ENCODE results near the gene GRK7. TPM values are rescaled to one million over a fixed set of nuclear protein-coding genes. Genes with fewer than 3 reads are reported as not detected.

Gene GRK7
- total RNA-seq: 0.16 TPM
- 0.05 TPM for polyA plus RNA-seq

- no peaks in the 10 kb centered on the region for H3K36me3 ChIP-seq (ENCODE audit: insufficient read depth)
- no peak within 1 kb of the TSS for H3K4me3 ChIP-seq (ENCODE audit: low read depth, low read length)
- H3K4me1 ChIP-seq (ENCODE audit: insufficient read depth): no peaks in the 10 kb centered on the region
- 92% methylated on average over 9 of the region's 9 CpGs for WGBS
- no peak within 1 kb of the TSS for H3K27ac ChIP-seq (ENCODE audit: low read depth)
- DNase-seq (ENCODE audit: extremely low spot score): no peak
Observed at GRCh38 chr3:141763088-141763750, at the start of gene GRK7. Gene GRK7, plus strand, starts transcription at chr3:141763408. Its CDS starts 14,877 bp downstream, at chr3:141778285.

GRCh38 chr3:141714671-141715070 lies 48.5 kb upstream of the GRK7 start:
- 94% methylated on average over 1 of the region's 1 CpG for WGBS
- H3K36me3 ChIP-seq (ENCODE audit: insufficient read depth): no peaks in the 10 kb centered on the region
- H3K27ac ChIP-seq (ENCODE audit: low read depth): no peak overlapping the region
- H3K4me1 ChIP-seq (ENCODE audit: insufficient read depth): no peaks in the 10 kb centered on the region
- H3K4me3 ChIP-seq (ENCODE audit: low read depth, low read length): no peak overlapping the region
- DNase-seq (ENCODE audit: extremely low spot score): no peak

GRCh38 chr3:141722081-141722480 lies 41.1 kb upstream of the GRK7 start:
- H3K36me3 ChIP-seq (ENCODE audit: insufficient read depth): no peaks in the 10 kb centered on the region
- no peaks in the 10 kb centered on the region for H3K4me1 ChIP-seq (ENCODE audit: insufficient read depth)
- 95% methylated on average over 2 of the region's 2 CpGs for WGBS
- DNase-seq (ENCODE audit: extremely low spot score): no peak
- H3K27ac ChIP-seq (ENCODE audit: low read depth): no peak overlapping the region
- H3K4me3 ChIP-seq (ENCODE audit: low read depth, low read length): no peak overlapping the region

- no peak overlapping the region for H3K27ac ChIP-seq (ENCODE audit: low read depth)
- 88% methylated on average over 2 of the region's 2 CpGs for WGBS
- no peak for DNase-seq (ENCODE audit: extremely low spot score)
Observed at GRCh38 chr3:141722648-141723047, 40.6 kb upstream of the GRK7 start.

GRCh38 chr3:141723255-141723654 lies 40.0 kb upstream of the GRK7 start:
- H3K4me3 ChIP-seq (ENCODE audit: low read depth, low read length): no peak overlapping the region
- H3K27ac ChIP-seq (ENCODE audit: low read depth): no peak overlapping the region
- H3K4me1 ChIP-seq (ENCODE audit: insufficient read depth): no peaks in the 10 kb centered on the region

More at GRCh38 chr3:141722648-141723047, 40.6 kb upstream of the GRK7 start:
- no peaks in the 10 kb centered on the region for H3K36me3 ChIP-seq (ENCODE audit: insufficient read depth)
- H3K4me1 ChIP-seq (ENCODE audit: insufficient read depth): no peaks in the 10 kb centered on the region
- H3K4me3 ChIP-seq (ENCODE audit: low read depth, low read length): no peak overlapping the region

GRCh38 chr3:141724186-141724585 lies 39.0 kb upstream of the GRK7 start:
- Histone ChIP-seq H3K36me3 (ENCODE audit: insufficient read depth) (no peaks in the 10 kb centered on the region), H3K27ac (ENCODE audit: low read depth) (no peak overlapping the region), H3K4me3 (ENCODE audit: low read depth, low read length) (no peak overlapping the region), H3K4me1 (ENCODE audit: insufficient read depth) (no peaks in the 10 kb centered on the region)
- WGBS: 91% methylated on average over 1 of the region's 1 CpG
- DNase-seq (ENCODE audit: extremely low spot score): no peak

More at GRCh38 chr3:141723255-141723654, 40.0 kb upstream of the GRK7 start:
- H3K36me3 ChIP-seq (ENCODE audit: insufficient read depth): no peaks in the 10 kb centered on the region
- DNase-seq (ENCODE audit: extremely low spot score): no peak

- Histone ChIP-seq H3K36me3 (ENCODE audit: insufficient read depth) (no peaks in the 10 kb centered on the region), H3K4me1 (ENCODE audit: insufficient read depth) (no peaks in the 10 kb centered on the region), H3K27ac (ENCODE audit: low read depth) (no peak overlapping the region), H3K4me3 (ENCODE audit: low read depth, low read length) (no peak overlapping the region)
- 83% methylated on average over 4 of the region's 4 CpGs for WGBS
- no peak for DNase-seq (ENCODE audit: extremely low spot score)
Observed at GRCh38 chr3:141725036-141725435, 38.2 kb upstream of the GRK7 start.

- no peaks in the 10 kb centered on the region for H3K36me3 ChIP-seq (ENCODE audit: insufficient read depth)
- no peaks in the 10 kb centered on the region for H3K4me1 ChIP-seq (ENCODE audit: insufficient read depth)
- no peak for DNase-seq (ENCODE audit: extremely low spot score)
- no peak overlapping the region for H3K27ac ChIP-seq (ENCODE audit: low read depth)
- 93% methylated on average over 1 of the region's 1 CpG for WGBS
- no peak overlapping the region for H3K4me3 ChIP-seq (ENCODE audit: low read depth, low read length)
Observed at GRCh38 chr3:141726483-141726882, 36.7 kb upstream of the GRK7 start.

GRCh38 chr3:141728355-141728892 lies 34.8 kb upstream of the GRK7 start:
- no peak for DNase-seq (ENCODE audit: extremely low spot score)
- Histone ChIP-seq H3K4me3 (ENCODE audit: low read depth, low read length) (no peak overlapping the region), H3K36me3 (ENCODE audit: insufficient read depth) (no peaks in the 10 kb centered on the region), H3K27ac (ENCODE audit: low read depth) (no peak overlapping the region), H3K4me1 (ENCODE audit: insufficient read depth) (no peaks in the 10 kb centered on the region)
- 90% methylated on average over 5 of the region's 5 CpGs for WGBS

- Histone ChIP-seq H3K4me3 (ENCODE audit: low read depth, low read length) (no peak overlapping the region), H3K4me1 (ENCODE audit: insufficient read depth) (no peaks in the 10 kb centered on the region), H3K36me3 (ENCODE audit: insufficient read depth) (no peaks in the 10 kb centered on the region), H3K27ac (ENCODE audit: low read depth) (no peak overlapping the region)
- 88% methylated on average over 4 of the region's 4 CpGs for WGBS
- DNase-seq (ENCODE audit: extremely low spot score): no peak
Observed at GRCh38 chr3:141729240-141729639, 34.0 kb upstream of the GRK7 start.

GRCh38 chr3:141735176-141735575 lies 28.0 kb upstream of the GRK7 start:
- no peak overlapping the region for H3K27ac ChIP-seq (ENCODE audit: low read depth)
- no peak for DNase-seq (ENCODE audit: extremely low spot score)
- no peak overlapping the region for H3K4me3 ChIP-seq (ENCODE audit: low read depth, low read length)
- H3K36me3 ChIP-seq (ENCODE audit: insufficient read depth): no peaks in the 10 kb centered on the region
- peaks cover 3% of the 10 kb centered on the region for H3K4me1 ChIP-seq (ENCODE audit: insufficient read depth)

- H3K4me3 ChIP-seq (ENCODE audit: low read depth, low read length): no peak overlapping the region
- no peak overlapping the region for H3K27ac ChIP-seq (ENCODE audit: low read depth)
- WGBS: 87% methylated on average over 7 of the region's 7 CpGs
- peaks cover 3% of the 10 kb centered on the region for H3K4me1 ChIP-seq (ENCODE audit: insufficient read depth)
- no peaks in the 10 kb centered on the region for H3K36me3 ChIP-seq (ENCODE audit: insufficient read depth)
- no peak for DNase-seq (ENCODE audit: extremely low spot score)
Observed at GRCh38 chr3:141735770-141736465, 27.3 kb upstream of the GRK7 start.

GRCh38 chr3:141737093-141737492 lies 26.1 kb upstream of the GRK7 start:
- no peak for DNase-seq (ENCODE audit: extremely low spot score)
- Histone ChIP-seq H3K27ac (ENCODE audit: low read depth) (no peak overlapping the region), H3K36me3 (ENCODE audit: insufficient read depth) (no peaks in the 10 kb centered on the region), H3K4me3 (ENCODE audit: low read depth, low read length) (no peak overlapping the region), H3K4me1 (ENCODE audit: insufficient read depth) (peaks cover 3% of the 10 kb centered on the region)
- WGBS: 89% methylated on average over 10 of the region's 10 CpGs

- Histone ChIP-seq H3K4me3 (ENCODE audit: low read depth, low read length) (no peak overlapping the region), H3K27ac (ENCODE audit: low read depth) (peak overlapping the region; percentile 62), H3K36me3 (ENCODE audit: insufficient read depth) (no peaks in the 10 kb centered on the region), H3K4me1 (ENCODE audit: insufficient read depth) (peaks cover 3% of the 10 kb centered on the region)
- WGBS: 0% methylated on average over 3 of the region's 3 CpGs
- DNase-seq (ENCODE audit: extremely low spot score): no peak
Observed at GRCh38 chr3:141737678-141738021, 25.6 kb upstream of the GRK7 start.
